ENCODE data around the gene FAM168A.
"Not testable (repeated sequence)": the region's sequence is repeated elsewhere in the genome, so short reads cannot be mapped to it uniquely, and the experiment has no call there.

Gene FAM168A

GRCh38 chr11:73470036-73470612 is 127.8 kb downstream of the FAM168A start:
- DNase-seq (ENCODE audit: low read depth, low spot score) = not testable (repeated sequence)

GRCh38 chr11:73469401-73469800 is 128.5 kb downstream of the FAM168A start:
- DNase-seq (ENCODE audit: low read depth, low spot score) = no peak

GRCh38 chr11:73468590-73469161 is 129.2 kb downstream of the FAM168A start:
- DNase-seq (ENCODE audit: low read depth, low spot score) = no peak

GRCh38 chr11:73467505-73467904 is 130.4 kb downstream of the FAM168A start:
- DNase-seq (ENCODE audit: low read depth, low spot score) = no peak

GRCh38 chr11:73466643-73467042 is 131.3 kb downstream of the FAM168A start:
- DNase-seq (ENCODE audit: low read depth, low spot score) = no peak

- DNase-seq (ENCODE audit: low read depth, low spot score) = no peak
Measured at GRCh38 chr11:73465871-73466270, 132.0 kb downstream of the FAM168A start.

GRCh38 chr11:73465023-73465675 is 132.8 kb downstream of the FAM168A start:
- peak; percentile 36 for DNase-seq (ENCODE audit: low read depth, low spot score)

- DNase-seq (ENCODE audit: low read depth, low spot score) = peak; percentile 64
Measured at GRCh38 chr11:73464347-73464746, 133.6 kb downstream of the FAM168A start.

GRCh38 chr11:73463359-73463758 is 134.6 kb downstream of the FAM168A start:
- peak; percentile 31 for DNase-seq (ENCODE audit: low read depth, low spot score)

GRCh38 chr11:73461964-73462363 is 135.9 kb downstream of the FAM168A start:
- no peak for DNase-seq (ENCODE audit: low read depth, low spot score)

- no peak for DNase-seq (ENCODE audit: low read depth, low spot score)
Measured at GRCh38 chr11:73461335-73461840, 136.5 kb downstream of the FAM168A start.

GRCh38 chr11:73458201-73458600 is 139.7 kb downstream of the FAM168A start:
- DNase-seq (ENCODE audit: low read depth, low spot score) = no peak

GRCh38 chr11:73454987-73455386 is 142.9 kb downstream of the FAM168A start:
- no peak for DNase-seq (ENCODE audit: low read depth, low spot score)

- DNase-seq (ENCODE audit: low read depth, low spot score) = no peak
Measured at GRCh38 chr11:73453562-73453961, 144.3 kb downstream of the FAM168A start.

GRCh38 chr11:73452726-73453125 is 145.2 kb downstream of the FAM168A start:
- DNase-seq (ENCODE audit: low read depth, low spot score) = no peak

GRCh38 chr11:73451896-73452295 is 146.0 kb downstream of the FAM168A start:
- no peak for DNase-seq (ENCODE audit: low read depth, low spot score)

- DNase-seq (ENCODE audit: low read depth, low spot score) = no peak
Measured at GRCh38 chr11:73446766-73447165, 151.1 kb downstream of the FAM168A start.

GRCh38 chr11:73445980-73446379 is 151.9 kb downstream of the FAM168A start:
- DNase-seq (ENCODE audit: low read depth, low spot score) = no peak

GRCh38 chr11:73439002-73439843 is 158.7 kb downstream of the FAM168A start:
- DNase-seq (ENCODE audit: low read depth, low spot score) = no peak

GRCh38 chr11:73436859-73437258 is 161.1 kb downstream of the FAM168A start:
- not testable (repeated sequence) for DNase-seq (ENCODE audit: low read depth, low spot score)

GRCh38 chr11:73431396-73431795 is 166.5 kb downstream of the FAM168A start:
- DNase-seq (ENCODE audit: low read depth, low spot score) = no peak

- no peak for DNase-seq (ENCODE audit: low read depth, low spot score)
Measured at GRCh38 chr11:73430326-73430725, 167.6 kb downstream of the FAM168A start.
